Nephron (organoid): ENCODE results near the gene ARFGEF2.

Experiments
- H3K27ac Mint-ChIP-seq, 3 experiments: 2 replicates each; pipeline ENCODE4 v1.8.0; 2020; ENCODE audit warnings: mixed read lengths in 3 of 3, mild to moderate bottlenecking in 2 of 3, moderate library complexity in 1 of 3
- H3K27me3 Mint-ChIP-seq: 2 replicates; pipeline ENCODE4 v1.8.0; 2021; ENCODE audit warnings: low read depth, mild to moderate bottlenecking, moderate library complexity, mixed read lengths
- H3K36me3 Mint-ChIP-seq: 2 replicates; pipeline ENCODE4 v1.8.0; 2020; ENCODE audit warnings: low read depth, mixed read lengths
- H3K4me1 Mint-ChIP-seq: 2 replicates; pipeline ENCODE4 v1.8.0; 2020; ENCODE audit warnings: mixed read lengths
- H3K4me3 Mint-ChIP-seq, 3 experiments: 2 replicates each; pipeline ENCODE4 v1.8.0; 2020; ENCODE audit warnings: mild to moderate bottlenecking in 3 of 3, mixed read lengths in 3 of 3, moderate library complexity in 2 of 3
- H3K9me3 Mint-ChIP-seq: 2 replicates; pipeline ENCODE4 v1.8.0; 2020; ENCODE audit warnings: mixed read lengths
- CTCF ChIP-seq, 3 experiments: fragments of 200-600 bp; sonication (generic); IDR thresholded peaks; one replicate each; pipeline ENCODE4 v1.5.0; 2021; ENCODE audit warnings: antibody characterized with exemption in 3 of 3; ENCODE audit not compliant: unreplicated experiment in 3 of 3

ARFGEF2 gene

GRCh38 chr20:48949304-48950170 lies 28.0 kb downstream of the ARFGEF2 start:
- Mint-ChIP-seq H3K27me3 (no peaks in the 10 kb centered on the region), H3K4me1 (no peaks in the 10 kb centered on the region), H3K27ac (peak overlapping the region in 1 of 3 experiments; percentile 27), H3K4me3 (no peak overlapping the region), H3K9me3 (no peaks in the 10 kb centered on the region), H3K36me3 (peaks cover 25% of the 10 kb centered on the region)
- TF ChIP-seq CTCF (IDR thresholded peaks at IDR 0.05; ENCODE audit: unreplicated experiment in 3 of 3), result no peak

- Mint-ChIP-seq H3K4me1 (no peaks in the 10 kb centered on the region), H3K27me3 (no peaks in the 10 kb centered on the region), H3K4me3 (no peak overlapping the region), H3K36me3 (peaks cover 38% of the 10 kb centered on the region), H3K27ac (no peak overlapping the region), H3K9me3 (no peaks in the 10 kb centered on the region)
- TF ChIP-seq CTCF (IDR thresholded peaks at IDR 0.05; ENCODE audit: unreplicated experiment in 3 of 3), result no peak
Measured at GRCh38 chr20:48951041-48951440, 29.5 kb downstream of the ARFGEF2 start.

GRCh38 chr20:48951646-48952045 lies 30.1 kb downstream of the ARFGEF2 start:
- no peak overlapping the region for H3K27ac Mint-ChIP-seq
- TF ChIP-seq CTCF (IDR thresholded peaks at IDR 0.05; ENCODE audit: unreplicated experiment in 3 of 3), result no peak
- H3K27me3 Mint-ChIP-seq, result no peaks in the 10 kb centered on the region
- no peak overlapping the region for H3K4me3 Mint-ChIP-seq
- H3K36me3 Mint-ChIP-seq, result peaks cover 43% of the 10 kb centered on the region
- no peaks in the 10 kb centered on the region for H3K9me3 Mint-ChIP-seq
- no peaks in the 10 kb centered on the region for H3K4me1 Mint-ChIP-seq

- no peak for TF ChIP-seq CTCF (IDR thresholded peaks at IDR 0.05; ENCODE audit: unreplicated experiment in 3 of 3)
- Mint-ChIP-seq H3K4me3 (no peak overlapping the region), H3K27ac (no peak overlapping the region), H3K36me3 (peaks cover 52% of the 10 kb centered on the region), H3K9me3 (no peaks in the 10 kb centered on the region), H3K27me3 (no peaks in the 10 kb centered on the region), H3K4me1 (no peaks in the 10 kb centered on the region)
Measured at GRCh38 chr20:48952656-48953055, 31.1 kb downstream of the ARFGEF2 start.

GRCh38 chr20:48953653-48954052 lies 32.1 kb downstream of the ARFGEF2 start:
- Mint-ChIP-seq H3K27me3 (no peaks in the 10 kb centered on the region), H3K9me3 (no peaks in the 10 kb centered on the region), H3K4me3 (no peak overlapping the region), H3K4me1 (no peaks in the 10 kb centered on the region), H3K27ac (no peak overlapping the region), H3K36me3 (peaks cover 55% of the 10 kb centered on the region)
- TF ChIP-seq CTCF (IDR thresholded peaks at IDR 0.05; ENCODE audit: unreplicated experiment in 3 of 3), result no peak

- H3K9me3 Mint-ChIP-seq, result no peaks in the 10 kb centered on the region
- H3K27me3 Mint-ChIP-seq, result no peaks in the 10 kb centered on the region
- H3K4me3 Mint-ChIP-seq, result no peak overlapping the region
- no peak for TF ChIP-seq CTCF (IDR thresholded peaks at IDR 0.05; ENCODE audit: unreplicated experiment in 3 of 3)
- no peaks in the 10 kb centered on the region for H3K4me1 Mint-ChIP-seq
- H3K36me3 Mint-ChIP-seq, result peaks cover 56% of the 10 kb centered on the region
- peak overlapping the region in 2 of 3 experiments; percentile 72 to 86 for H3K27ac Mint-ChIP-seq
Measured at GRCh38 chr20:48956052-48956451, 34.5 kb downstream of the ARFGEF2 start.
